IMR-90 (cell line): ENCODE measurements around the gene PIK3R3. TPM values are rescaled to one million over a fixed set of nuclear protein-coding genes. Genes with fewer than 3 reads are reported as not detected.

Source experiments
- ATAC-seq: fragments of 200-7000 bp; cut with Tn5 transposase; 2 replicates; pipeline ENCODE4 v1.9.1; 2020; ENCODE audit warnings: low read depth, mild to moderate bottlenecking, moderate library complexity
- BruUV-seq: library from RNA; stranded (reverse); fragments of 400-500 nt; replicated peaks from 2 replicates; lab custom pipeline; 2021; lab: Mats Ljungman, UMichigan
- CTCF ChIA-PET: fragments of 300-600 bp; formaldehyde crosslinking; extraction: SDS; loops from one replicate; lab custom pipeline; 2021; ENCODE audit warnings: antibody characterized with exemption; lab: Yijun Ruan, JAX
- POLR2A ChIA-PET: fragments of 300-600 bp; sonication (Branson Sonifier 250); formaldehyde crosslinking; loops from one replicate; lab custom pipeline; 2022; ENCODE audit warnings: antibody characterized with exemption; ENCODE audit not compliant: unreplicated experiment; lab: Charles Lee
- DNase-seq: peaks from one replicate; pipeline ENCODE4 v3.0.0; 2013
- H2AFZ ChIP-seq: replicated peaks from 2 replicates; pipeline ENCODE3; 2013; ENCODE audit warnings: low read length, mild to moderate bottlenecking; ENCODE audit not compliant: poor library complexity
- H2AK5ac ChIP-seq: 2 replicates; pipeline ENCODE4 v1.6.1; 2013; ENCODE audit warnings: low read depth, low read length, inconsistent platforms
- H2AK9ac ChIP-seq: replicated peaks from 2 replicates; pipeline ENCODE3; 2013; ENCODE audit warnings: mild to moderate bottlenecking, low read depth, low read length, moderate library complexity; ENCODE audit not compliant: poor library complexity
- H2BK120ac ChIP-seq: 2 replicates; pipeline ENCODE4 v1.6.1; 2013; ENCODE audit warnings: low read depth, low read length, inconsistent platforms
- H2BK15ac ChIP-seq: 3 replicates; pipeline ENCODE4 v1.6.1; 2013; ENCODE audit warnings: low read depth, low read length, inconsistent platforms
- H2BK20ac ChIP-seq: 2 replicates; pipeline ENCODE4 v1.6.1; 2013; ENCODE audit warnings: low read depth, mild to moderate bottlenecking, inconsistent platforms, low read length, moderate library complexity
- H2BK5ac ChIP-seq: 2 replicates; pipeline ENCODE4 v1.6.1; 2013; ENCODE audit warnings: mild to moderate bottlenecking, low read depth, low read length, inconsistent platforms; ENCODE audit not compliant: poor library complexity, severe bottlenecking
- H3K14ac ChIP-seq: replicated peaks from 2 replicates; pipeline ENCODE4 v1.6.1; 2013; ENCODE audit warnings: low read depth, low read length, inconsistent platforms
- H3K18ac ChIP-seq: 2 replicates; pipeline ENCODE4 v1.6.1; 2013; ENCODE audit warnings: low read depth, low read length, control low read depth
- H3K23ac ChIP-seq: 2 replicates; pipeline ENCODE4 v1.6.1; 2013; ENCODE audit warnings: low read depth, low read length, inconsistent platforms
- H3K27ac ChIP-seq: 2 replicates; pipeline ENCODE4 v1.5.1; 2013; ENCODE audit warnings: mild to moderate bottlenecking, control low read depth, low read length; ENCODE audit not compliant: insufficient read depth
- H3K27me3 ChIP-seq: 2 replicates; pipeline ENCODE4 v1.6.1; 2013; ENCODE audit warnings: low read length; ENCODE audit not compliant: control insufficient read depth, insufficient read depth
- H3K36me3 ChIP-seq: 2 replicates; pipeline ENCODE4 v1.6.1; 2013; ENCODE audit warnings: low read length, mixed read lengths; ENCODE audit not compliant: control insufficient read depth, insufficient read depth
- H3K4ac ChIP-seq: 2 replicates; pipeline ENCODE4 v1.6.1; 2013; ENCODE audit warnings: low read depth, low read length, inconsistent platforms
- H3K4me1 ChIP-seq: 2 replicates; pipeline ENCODE4 v1.6.1; 2013; ENCODE audit warnings: low read length, mixed read lengths; ENCODE audit not compliant: control insufficient read depth, insufficient read depth
- H3K4me2 ChIP-seq: 2 replicates; pipeline ENCODE4 v1.6.1; 2013; ENCODE audit warnings: low read depth, mild to moderate bottlenecking, control low read depth, low read length, moderate library complexity
- H3K4me3 ChIP-seq: 2 replicates; pipeline ENCODE4 v1.5.1; 2013; ENCODE audit warnings: low read depth, mild to moderate bottlenecking, control low read depth, low read length, moderate library complexity; ENCODE audit not compliant: insufficient read depth
- H3K56ac ChIP-seq: 2 replicates; pipeline ENCODE4 v1.6.1; 2013; ENCODE audit warnings: low read length, inconsistent platforms; ENCODE audit not compliant: insufficient read depth; ENCODE audit errors: extremely low read depth
- H3K79me1 ChIP-seq, 2 experiments: 2 replicates each; pipeline ENCODE4 v1.6.1; 2013; ENCODE audit warnings: low read length in 2 of 2, inconsistent platforms in 1 of 2, low read depth in 1 of 2
- H3K9ac ChIP-seq: 2 replicates; pipeline ENCODE4 v1.6.1; 2013; ENCODE audit warnings: low read depth, low read length, control low read depth
- H3K9me1 ChIP-seq: 2 replicates; pipeline ENCODE4 v1.6.1; 2013; ENCODE audit warnings: low read length, inconsistent platforms; ENCODE audit not compliant: insufficient read depth
- H3K9me3 ChIP-seq: 2 replicates; pipeline ENCODE4 v1.6.1; 2013; ENCODE audit warnings: low read length; ENCODE audit not compliant: control insufficient read depth, insufficient read depth
- H4K20me1 ChIP-seq: 2 replicates; pipeline ENCODE4 v1.6.1; 2013; ENCODE audit warnings: low read length, inconsistent platforms; ENCODE audit not compliant: insufficient read depth
- H4K5ac ChIP-seq: 2 replicates; pipeline ENCODE4 v1.6.1; 2013; ENCODE audit warnings: mild to moderate bottlenecking, low read depth, low read length, control low read depth
- H4K8ac ChIP-seq, 2 experiments: 2 replicates each; pipeline ENCODE4 v1.6.1; 2013; ENCODE audit warnings: low read depth in 2 of 2, low read length in 2 of 2, control low read depth in 1 of 2, inconsistent platforms in 1 of 2
- H4K91ac ChIP-seq: 2 replicates; pipeline ENCODE4 v1.6.1; 2013; ENCODE audit warnings: low read depth, low read length, inconsistent platforms; ENCODE audit not compliant: insufficient read depth
- BHLHE40 ChIP-seq: fragments of 150-350 bp; IDR thresholded peaks from 2 replicates; pipeline ENCODE4 v1.6.1; 2016; ENCODE audit warnings: mild to moderate bottlenecking, low read depth, low read length
- CHD1 ChIP-seq: IDR thresholded peaks from 2 replicates; pipeline ENCODE4 v1.6.1; 2012; ENCODE audit warnings: low read depth, low read length, improper control_type of control experiment
- CTCF ChIP-seq: conservative IDR thresholded peaks from 2 replicates; pipeline ENCODE4 v1.5.1; 2012; ENCODE audit warnings: mild to moderate bottlenecking, low read depth, low read length, improper control_type of control experiment
- FOS ChIP-seq: fragments of 150-350 bp; IDR thresholded peaks from 2 replicates; pipeline ENCODE4 v1.6.1; 2016; ENCODE audit warnings: low read depth, low read length
- MAZ ChIP-seq: IDR thresholded peaks from 2 replicates; pipeline ENCODE4 v1.6.1; 2012; ENCODE audit warnings: low read depth, mild to moderate bottlenecking, low read length, improper control_type of control experiment, moderate library complexity, borderline replicate concordance
- MXI1 ChIP-seq: IDR thresholded peaks from 2 replicates; pipeline ENCODE4 v1.6.1; 2012; ENCODE audit warnings: low read depth, mild to moderate bottlenecking, low read length, moderate library complexity, borderline replicate concordance
- POLR2A ChIP-seq: IDR thresholded peaks from 2 replicates; pipeline ENCODE4 v1.6.1; 2012; ENCODE audit warnings: mild to moderate bottlenecking, low read depth, low read length
- RAD21 ChIP-seq: IDR thresholded peaks from 2 replicates; pipeline ENCODE4 v1.6.1; 2012; ENCODE audit warnings: low read length, improper control_type of control experiment
- RCOR1 ChIP-seq: IDR thresholded peaks from 2 replicates; pipeline ENCODE4 v1.6.1; 2012; ENCODE audit warnings: mild to moderate bottlenecking, low read length, improper control_type of control experiment; ENCODE audit not compliant: insufficient replicate concordance
- WGBS, 2 experiments: methylation state at CpG; one replicate each; pipeline versions ENCODE4 v1.1.5 to v1.1.7; 2013; ENCODE audit warnings: missing lambda C conversion rate in 2 of 2; ENCODE audit not compliant: insufficient read length in 1 of 2; ENCODE audit errors: extremely low coverage in 2 of 2; 5-methylcytosine and 5-hydroxymethylcytosine counted together
- dilution Hi-C: fragments of 300-500 bp; cut with HindIII; formaldehyde crosslinking; loops from one replicate; pipeline ENCODE4 v1.14.3; 2018; ENCODE audit warnings: low sequenced_read_pairs; ENCODE audit not compliant: unreplicated experiment
- in situ Hi-C: fragments of 300-500 bp; cut with MboI; formaldehyde crosslinking; loops from 3 replicates; pipeline ENCODE4 v1.14.3; 2019; ENCODE audit warnings: low sequenced_read_pairs, inconsistent platforms, mixed read lengths
- intact Hi-C: fragments of 100-400 bp; cut with micrococcal nuclease; formaldehyde crosslinking; loops from 2 replicates; pipeline ENCODE4 v1.10.0; 2022
- polyA plus RNA-seq, 3 experiments: library from polyadenylated mRNA; depleted of rRNA; stranded (reverse); fragments of >200 nt; gene quantifications; 2 replicates each; pipeline ENCODE4 v1.2.3, GENCODE V29; 2012; ENCODE audit warnings: low replicate concordance in 1 of 3
- total RNA-seq: library from RNA; depleted of rRNA; stranded (reverse); fragments of >200 nt; gene quantifications from 2 replicates; pipeline ENCODE4 v1.2.3, GENCODE V29; 2012

Gene PIK3R3
- total and polyA plus RNA-seq, 2 of the 4 experiments (the other 2 are of a cell fraction): 5.3 to 9.9 TPM

DNA sequence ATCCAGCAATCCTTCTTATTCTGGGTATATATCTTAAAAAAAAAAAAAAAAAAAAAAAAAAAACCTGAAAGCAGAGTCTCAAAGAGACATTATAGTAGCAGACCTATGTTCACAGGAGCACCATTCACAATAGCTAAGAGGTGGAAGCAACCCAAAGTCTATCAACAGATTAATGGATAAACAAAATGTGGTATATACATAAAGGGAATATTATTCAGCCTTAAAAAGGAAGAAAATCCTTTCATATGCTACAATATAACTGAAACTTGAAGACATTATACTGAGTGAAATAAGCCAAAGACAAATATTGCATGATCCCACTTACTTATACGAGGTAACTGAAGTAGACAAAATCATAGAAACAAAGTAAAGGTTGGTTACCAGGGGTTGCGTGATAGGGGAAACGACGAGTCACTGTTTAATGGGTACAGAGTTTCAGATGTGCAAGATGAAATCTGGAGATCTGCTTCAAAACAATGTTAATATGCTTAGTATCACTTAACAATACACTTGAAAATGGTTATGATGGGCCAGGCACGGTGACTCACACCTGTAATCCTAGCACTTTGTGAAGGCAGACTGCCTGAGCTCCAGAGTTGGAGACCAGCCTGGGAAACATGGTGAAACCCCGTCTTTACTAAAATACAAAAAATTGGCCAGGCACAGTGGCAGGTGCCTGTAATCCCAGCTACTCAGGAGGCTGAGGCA is 29.5 kb downstream of the PIK3R3 start:
- no peak overlapping the region for H2AFZ ChIP-seq
- no peaks in the 10 kb centered on the region for H3K4me1 ChIP-seq
- BruUV-seq: no TSS peak
- peaks cover 0 to 3% of the 10 kb centered on the region in 2 experiments; a peak in 1 of 4 replicates for H3K79me1 ChIP-seq
- 0 out of 2 replicates have a peak, but pooled peaks cover 1% of the 10 kb centered on the region for H3K9me3 ChIP-seq
- dilution Hi-C loops (no loop called here), in situ Hi-C loops (no loop called here), intact Hi-C loops (no loop called here)
- H2BK20ac ChIP-seq: no peak overlapping the region
- no peak overlapping the region for H3K14ac ChIP-seq
- CTCF ChIA-PET: no interaction called here
- 100% methylated on average over 1 of the region's 6 CpGs; no CpG with 5 or more reads in 1 of the 2 experiments for WGBS, 2 experiments
- no peak overlapping the region for H3K9ac ChIP-seq
- no peaks in the 10 kb centered on the region for H3K36me3 ChIP-seq
- no peak overlapping the region for H3K18ac ChIP-seq
- H2BK15ac ChIP-seq: no peak overlapping the region
- no peak overlapping the region for H4K5ac ChIP-seq
- ATAC-seq: no peak
- H2AK5ac ChIP-seq: no peak overlapping the region
- H3K56ac ChIP-seq: no peak overlapping the region
- no peak for TF ChIP-seq MAZ
- TF ChIP-seq RAD21: no peak
- TF ChIP-seq RCOR1: no peak
- TF ChIP-seq CTCF: no peak
- TF ChIP-seq FOS: no peak
- TF ChIP-seq MXI1: no peak
- TF ChIP-seq CHD1: no peak
- TF ChIP-seq BHLHE40: no peak
- no peak for TF ChIP-seq POLR2A
- no peak overlapping the region for H3K23ac ChIP-seq
- H2AK9ac ChIP-seq: no peak overlapping the region
- POLR2A ChIA-PET: no interaction called here
- H4K20me1 ChIP-seq: no peaks in the 10 kb centered on the region
- H2BK120ac ChIP-seq: no peak overlapping the region
- H2BK5ac ChIP-seq: no peak overlapping the region
- no peak overlapping the region for H3K27ac ChIP-seq
- H4K8ac ChIP-seq: no peak overlapping the region
- no peak overlapping the region for H3K4me3 ChIP-seq
- H3K4me2 ChIP-seq: no peak overlapping the region
- H4K91ac ChIP-seq: no peak overlapping the region
- no peaks in the 10 kb centered on the region for H3K27me3 ChIP-seq
- peak; percentile 29 for DNase-seq
- H3K9me1 ChIP-seq: no peaks in the 10 kb centered on the region
- H3K4ac ChIP-seq: no peak overlapping the region
